Stimulated activated CD8-positive, alpha-beta memory T cell treated with anti-CD3 and anti-CD28 coated beads, Interleukin-12 subunit alpha, Interleukin-12 subunit beta, amount 100 ng/mL, for 24 hours (primary cell): ENCODE measurements around the gene ZNF135.

Source experiments
- DNase-seq: peaks from one replicate; pipeline ENCODE4 v3.0.0-alpha.2; 2020; ENCODE audit errors: extremely low read depth

Gene ZNF135

GRCh38 chr19:58091251-58091995 is 32.3 kb downstream of the ZNF135 start:
- DNase-seq = no peak

- DNase-seq = no peak
Measured at GRCh38 chr19:58093071-58093470, 34.0 kb downstream of the ZNF135 start.

GRCh38 chr19:58095328-58095727 is 36.2 kb downstream of the ZNF135 start:
- no peak for DNase-seq

- no peak for DNase-seq
Measured at GRCh38 chr19:58096884-58097283, 37.8 kb downstream of the ZNF135 start.

GRCh38 chr19:58097349-58097748 is 38.3 kb downstream of the ZNF135 start:
- DNase-seq = no peak

GRCh38 chr19:58097781-58098681 is 38.9 kb downstream of the ZNF135 start, which contains the start of gene ZSCAN18:
TSS of gene ZSCAN18 (minus strand) at chr19:58098231. CDS start at chr19:58090267, 7,964 bp downstream.
- peak; percentile 79 for DNase-seq

- DNase-seq = no peak
Measured at GRCh38 chr19:58098682-58098998, 39.6 kb downstream of the ZNF135 start.

- no peak for DNase-seq
Measured at GRCh38 chr19:58107778-58108545, 48.9 kb downstream of the ZNF135 start.

GRCh38 chr19:58108546-58108817 is 49.4 kb downstream of the ZNF135 start:
- DNase-seq = no peak

GRCh38 chr19:58117841-58118575 is 58.9 kb downstream of the ZNF135 start:
- DNase-seq = no peak

- DNase-seq = no peak
Measured at GRCh38 chr19:58118979-58119733, 60.1 kb downstream of the ZNF135 start.
